ENCODE measurements around the gene LARGE1. TPM values are rescaled to one million over a fixed set of nuclear protein-coding genes. Genes with fewer than 3 reads are reported as not detected.

Gene LARGE1
- total and polyA plus RNA-seq, 2 of the 8 experiments (the other 6 are each of a cell fraction or from before 2014, with no cell fraction given): 43.7 to 83.0 TPM

GRCh38 chr22:33875316-33875715 lies 45.0 kb downstream of the LARGE1 start:
- POLR2A ChIA-PET (ENCODE audit: partially characterized antibody): interaction anchor here (1.3 to 2.3 kb wide), 2 partner anchors 15 to 24 kb away, joined by 3 to 8 read pairs; no protein-coding TSS in a partner anchor
- no peak overlapping the region for H3K4me3 ChIP-seq (ENCODE audit: extremely low read depth in 1 of 4, insufficient read depth in 2 of 4, low read depth in 3 of 4, low read length in 4 of 4)
- H2AFZ ChIP-seq (ENCODE audit: low read length): no peak overlapping the region
- no peak overlapping the region for H3K4me2 ChIP-seq (ENCODE audit: insufficient read depth in 1 of 2, low read depth in 2 of 2, low read length in 2 of 2)
- no peak overlapping the region for H2AK5ac ChIP-seq (ENCODE audit: low read depth, low read length)
- H2BK120ac ChIP-seq (replicated peaks; ENCODE audit: low read depth, low read length): no peak overlapping the region
- H3K4me1 ChIP-seq (replicated peaks in 1 of 4; ENCODE audit: control insufficient read depth in 3 of 4, insufficient read depth in 4 of 4, low read length in 3 of 4): peaks cover 4 to 37% (median 21%) of the 10 kb centered on the region in 4 experiments
- FAIRE-seq: no peak
- DNase-seq (ENCODE audit: low read depth in 1 of 2, low spot score in 2 of 2): no peak
- H3K56ac ChIP-seq (replicated peaks; ENCODE audit: insufficient read length, low read depth, low read length): no peak overlapping the region
- no peak overlapping the region for H3K18ac ChIP-seq (ENCODE audit: extremely low read depth, low read length)
- H2BK12ac ChIP-seq (ENCODE audit: low read depth, low read length): no peak overlapping the region
- 82% methylated on average over 6 of the region's 6 CpGs; no CpG with 5 or more reads in 1 of the 2 experiments for WGBS, 2 experiments (ENCODE audit: extremely low coverage in 1 of 2, insufficient coverage in 1 of 2, insufficient read length in 1 of 2, insufficient replicate concordance in 2 of 2, low coverage in 1 of 2, low lambda C conversion rate in 2 of 2, missing lambda C conversion rate in 1 of 2)
- no peak overlapping the region for H2BK15ac ChIP-seq (ENCODE audit: low read length)
- H3K27ac ChIP-seq (ENCODE audit: low read depth, low read length): no peak overlapping the region
- H4K5ac ChIP-seq (ENCODE audit: insufficient read length, low read depth, low read length): no peak overlapping the region
- H4K8ac ChIP-seq (ENCODE audit: extremely low read depth, insufficient read depth, low read length): peak overlapping the region; percentile 37; the same call in 1 of the 2 replicates
- H2BK5ac ChIP-seq (ENCODE audit: low read depth, low read length): 0 out of 2 replicates have a peak overlapping the region, but pooled peaks have one; percentile 58
- peak overlapping the region; percentile 2 for H4K91ac ChIP-seq (replicated peaks; ENCODE audit: insufficient read length, low read length)
- H3K14ac ChIP-seq (ENCODE audit: insufficient read length): no peak overlapping the region
- peaks cover 23 to 95% of the 10 kb centered on the region in 2 experiments; a peak in 3 of 4 replicates for H3K79me2 ChIP-seq (ENCODE audit: control insufficient read depth in 1 of 2, insufficient read depth in 2 of 2, low read length in 2 of 2)
- H4K20me1 ChIP-seq (replicated peaks in 1 of 2; ENCODE audit: control insufficient read depth in 1 of 2, insufficient read depth in 2 of 2, low read length in 2 of 2): peaks cover 33 to 35% of the 10 kb centered on the region in 2 experiments
- 0 out of 2 replicates have a peak overlapping the region, but pooled peaks have one; percentile 34 for H2BK20ac ChIP-seq (ENCODE audit: low read length)
- peaks cover 17% of the 10 kb centered on the region for H3K79me1 ChIP-seq (ENCODE audit: low read depth, low read length)
- H3K36me3 ChIP-seq (ENCODE audit: control insufficient read depth in 2 of 4, insufficient read depth in 4 of 4, low read length in 3 of 4): no peaks in the 10 kb centered on the region
- H3K4ac ChIP-seq (replicated peaks; ENCODE audit: insufficient read length, low read depth, low read length): no peak overlapping the region
- H3K9me3 ChIP-seq (ENCODE audit: insufficient read depth in 2 of 2, low read depth in 1 of 2, low read length in 1 of 2): no peaks in the 10 kb centered on the region
- no peaks in the 10 kb centered on the region; the same call in 1 of the 2 replicates for H3K23me2 ChIP-seq (ENCODE audit: low read depth, low read length)
- H3K23ac ChIP-seq (ENCODE audit: insufficient read length): no peak overlapping the region
- H3K27me3 ChIP-seq (replicated peaks in 1 of 4; ENCODE audit: control insufficient read depth in 3 of 4, extremely low read depth in 1 of 4, insufficient read depth in 3 of 4, low read length in 3 of 4): no peaks in the 10 kb centered on the region
- CTCF ChIA-PET (ENCODE audit: partially characterized antibody): interaction anchor here (0.6 to 1.7 kb wide), 5 partner anchors 10 to 61 kb away, joined by 3 read pairs; no protein-coding TSS in a partner anchor
- no peak overlapping the region for H3K9ac ChIP-seq (replicated peaks in 1 of 4; ENCODE audit: extremely low read depth in 1 of 4, low read depth in 3 of 4, low read length in 3 of 4)
- TF ChIP-seq ZNF274 (IDR thresholded peaks at IDR 0.05; ENCODE audit: borderline replicate concordance, extremely low read depth, low read length): no peak
- TF ChIP-seq HDAC2 (IDR thresholded peaks at IDR 0.05; ENCODE audit: borderline replicate concordance in 1 of 2, low read depth in 2 of 2, low read length in 2 of 2): no peak
- no peak for TF ChIP-seq KDM4A (IDR thresholded peaks at IDR 0.05; ENCODE audit: low read depth, low read length, severe bottlenecking)
- TF ChIP-seq YY1 (IDR thresholded peaks at IDR 0.05; ENCODE audit: low read depth, low read length): no peak
- no peak for TF ChIP-seq ATF2 (IDR thresholded peaks at IDR 0.05; ENCODE audit: low read length)
- TF ChIP-seq GABPA (IDR thresholded peaks at IDR 0.05; ENCODE audit: borderline replicate concordance, insufficient read depth, low read length): no peak
- no peak for TF ChIP-seq CEBPB (IDR thresholded peaks at IDR 0.05; ENCODE audit: low read depth, low read length)
- no peak for TF ChIP-seq CBX8 (IDR thresholded peaks at IDR 0.05; ENCODE audit: borderline replicate concordance, low read depth, low read length)
